HG02840 (cell line): ENCODE results near the gene SUPT7L.
A peak's percentile ranks its signal among the peaks of the same experiment; 100 is the strongest.
"Not testable (repeated sequence)": the region's sequence is repeated elsewhere in the genome, so short reads cannot be mapped to it uniquely, and the experiment has no call there.

Source experiments
- ATAC-seq: cut with Tn5 transposase; IDR thresholded peaks from one replicate; pipeline ENCODE4 v1.9.1; 2021; ENCODE audit warnings: mild to moderate bottlenecking, moderate library complexity, moderate number of reproducible peaks; ENCODE audit not compliant: unreplicated experiment, low FRiP score

SUPT7L gene

GRCh38 chr2:27640722-27641245, 22.6 kb downstream of the SUPT7L start:
- ATAC-seq = no peak

DNA sequence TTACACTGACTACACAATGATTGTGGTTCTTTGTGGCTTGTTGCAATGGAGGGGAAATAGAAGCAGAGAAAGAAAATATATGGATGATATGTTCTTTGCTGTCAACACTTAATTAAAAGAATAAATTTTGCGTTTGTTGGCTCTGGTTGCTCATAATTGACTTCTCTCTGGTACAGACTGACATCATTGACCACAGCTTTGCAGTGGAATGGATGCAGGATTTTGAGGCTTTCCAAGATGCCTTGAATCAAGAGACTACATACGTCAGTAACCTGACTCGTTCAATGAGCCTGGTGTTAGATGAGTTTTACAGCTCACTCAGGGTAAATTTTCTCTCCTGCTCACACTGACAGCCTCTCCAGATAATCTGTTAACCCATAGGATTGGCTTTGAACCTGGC, 24.7 kb downstream of the SUPT7L start:
- no peak for ATAC-seq

DNA sequence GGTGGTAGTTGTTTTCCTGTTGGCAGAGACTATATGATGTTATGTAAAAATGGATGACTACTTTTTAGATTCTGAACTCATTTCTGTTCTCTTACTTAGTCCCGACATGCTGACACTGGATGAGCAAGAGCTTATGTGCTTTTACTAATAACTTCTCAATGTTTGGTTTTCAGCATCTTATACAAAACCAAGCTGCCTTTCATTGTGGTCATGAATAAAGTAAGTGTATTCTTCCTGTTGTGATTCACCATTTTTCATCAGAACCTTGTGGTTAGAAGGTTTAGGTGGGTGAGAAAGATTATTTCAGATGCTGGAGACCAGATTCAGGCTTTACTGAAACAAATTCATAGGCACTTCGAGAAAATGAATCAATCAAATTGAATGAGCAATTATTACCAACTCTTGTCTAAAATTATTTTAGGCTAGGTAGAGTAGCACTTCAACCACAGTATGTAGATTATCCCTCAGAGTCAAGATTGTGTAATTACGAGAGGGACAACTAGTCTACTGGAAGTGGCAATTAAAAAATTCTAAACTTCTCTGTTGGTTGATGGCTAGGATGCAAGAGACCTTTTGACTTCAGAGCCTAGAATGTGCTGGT, 25.3 kb downstream of the SUPT7L start:
- no peak for ATAC-seq

- no peak for ATAC-seq
These were observed 26.6 kb downstream of the SUPT7L start for GRCh38 chr2:27636766-27637165.

DNA sequence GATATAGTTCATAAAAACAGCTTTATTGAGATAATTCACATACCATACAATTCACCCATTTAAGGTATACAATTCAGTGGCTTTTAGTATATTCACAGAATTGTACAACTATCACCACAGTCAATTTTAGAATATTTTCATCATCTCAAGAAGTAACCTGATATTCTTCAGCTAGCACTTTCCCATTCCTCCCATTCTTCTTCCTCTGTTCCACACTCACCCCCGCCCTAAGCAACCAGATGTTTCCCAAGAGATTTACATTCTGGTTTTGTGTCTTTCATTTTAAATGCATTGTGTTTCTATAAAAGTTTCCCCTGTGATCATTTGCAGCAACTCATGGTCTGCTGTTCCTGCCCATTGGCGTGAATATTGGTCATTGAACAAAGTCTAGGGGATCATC, 29.1 kb downstream of the SUPT7L start:
- no peak for ATAC-seq

DNA sequence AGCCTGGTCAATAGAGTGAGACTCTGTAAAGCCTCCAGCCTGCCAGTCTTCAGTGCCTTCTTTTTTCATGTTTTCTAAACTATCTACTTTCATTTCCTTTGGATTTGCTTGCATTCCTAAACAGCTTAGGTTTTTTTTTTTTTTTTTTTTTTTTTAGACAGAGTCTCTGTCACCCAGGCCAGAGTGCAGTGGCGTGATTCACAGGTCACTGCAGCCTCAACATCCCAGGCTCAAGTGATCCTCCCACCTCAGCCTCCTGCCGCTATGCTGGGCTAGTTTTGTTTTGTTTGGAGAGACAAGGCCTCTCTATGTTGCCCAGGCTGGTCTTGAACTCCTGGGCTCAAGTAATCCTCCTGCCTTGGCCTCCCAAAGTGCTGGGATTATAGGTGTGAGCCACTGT, 33.2 kb downstream of the SUPT7L start:
- ATAC-seq = not testable (repeated sequence)

DNA sequence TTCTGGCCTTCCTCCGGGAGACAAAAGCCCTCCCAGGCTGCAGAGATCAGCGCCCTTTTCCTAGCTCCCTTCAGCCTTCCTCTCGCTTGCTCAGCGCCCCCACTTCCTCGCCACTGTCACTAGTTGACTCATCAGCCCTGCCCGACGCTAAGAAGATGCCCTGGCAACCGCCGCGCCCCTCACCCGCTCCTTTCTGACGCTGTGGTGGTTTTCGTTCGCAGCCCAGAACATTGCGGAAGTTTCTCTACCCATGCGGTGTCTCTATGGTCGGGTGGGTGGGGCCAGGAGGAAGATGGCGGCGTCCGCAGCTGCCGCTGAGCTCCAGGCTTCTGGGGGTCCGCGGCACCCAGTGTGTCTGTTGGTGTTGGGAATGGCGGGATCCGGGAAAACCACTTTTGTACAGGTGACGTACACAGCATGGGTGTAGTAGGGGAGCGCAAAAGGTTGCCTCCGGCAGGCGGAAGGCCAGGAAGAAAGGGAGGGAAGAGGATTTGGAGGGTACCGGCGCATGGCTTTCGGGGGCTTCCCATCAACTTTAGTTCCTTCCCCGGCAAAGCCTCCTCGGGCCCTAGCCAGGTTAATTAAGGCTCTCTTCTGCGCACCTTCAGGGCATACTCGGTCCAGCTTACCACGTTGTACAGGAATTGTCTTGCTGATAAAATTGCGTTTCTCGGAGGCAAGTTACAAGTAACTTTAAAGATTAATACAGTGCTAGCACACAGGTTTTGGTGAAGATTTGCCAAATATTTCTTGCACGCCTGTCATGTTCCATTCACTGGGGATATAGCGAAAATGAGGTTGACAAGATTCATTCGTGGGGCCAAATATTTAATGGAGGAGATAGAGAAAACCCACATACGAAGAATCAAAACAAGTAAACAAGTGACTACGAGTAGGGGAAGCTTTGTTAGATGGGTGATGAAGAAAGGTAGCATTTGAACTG, 34.4 kb downstream of the SUPT7L start, which contains the start of the genes CCDC121 and GPN1:
Gene CCDC121, minus strand, starts transcription at position 246 of the 943 bp plus-strand sequence. CDS start 1,213 bp downstream, outside the sequence.
Gene GPN1, plus strand, starts transcription at position 284 of the 943 bp plus-strand sequence. Its CDS starts 9 bp downstream, at position 293.
- ATAC-seq = peak; percentile 97

- ATAC-seq = peak; percentile 23
These were observed 35.2 kb downstream of the SUPT7L start for GRCh38 chr2:27627963-27628766.

GRCh38 chr2:27626921-27627320, 36.5 kb downstream of the SUPT7L start:
- ATAC-seq = not testable (repeated sequence)

- not testable (repeated sequence) for ATAC-seq
These were observed 37.1 kb downstream of the SUPT7L start for GRCh38 chr2:27626323-27626722.

GRCh38 chr2:27624943-27625342, 38.5 kb downstream of the SUPT7L start:
- no peak for ATAC-seq

DNA sequence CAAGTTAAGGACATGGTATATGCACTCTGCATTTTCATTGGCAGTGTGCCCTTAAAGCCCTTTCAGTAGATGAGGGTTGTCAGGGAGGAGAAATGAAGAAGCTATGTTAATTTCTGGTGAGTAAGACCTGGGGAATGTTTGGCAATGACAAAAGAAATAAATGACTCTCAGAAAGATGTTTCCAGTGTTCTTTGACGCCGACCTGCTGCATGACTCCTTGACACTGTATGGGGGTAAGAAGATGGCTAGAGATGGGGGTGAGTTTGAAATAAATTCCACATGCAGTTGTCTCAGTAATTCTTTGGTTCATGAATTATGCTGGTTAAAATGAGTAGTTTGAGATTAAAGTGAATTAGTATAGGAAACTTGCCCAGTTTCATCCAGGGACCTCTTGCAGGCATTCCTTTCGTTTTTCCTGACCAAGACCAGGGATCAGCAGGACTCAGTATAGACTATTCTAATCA, 40.5 kb downstream of the SUPT7L start:
- ATAC-seq = no peak

- no peak for ATAC-seq
These were observed 41.9 kb downstream of the SUPT7L start for GRCh38 chr2:27621524-27621923.

DNA sequence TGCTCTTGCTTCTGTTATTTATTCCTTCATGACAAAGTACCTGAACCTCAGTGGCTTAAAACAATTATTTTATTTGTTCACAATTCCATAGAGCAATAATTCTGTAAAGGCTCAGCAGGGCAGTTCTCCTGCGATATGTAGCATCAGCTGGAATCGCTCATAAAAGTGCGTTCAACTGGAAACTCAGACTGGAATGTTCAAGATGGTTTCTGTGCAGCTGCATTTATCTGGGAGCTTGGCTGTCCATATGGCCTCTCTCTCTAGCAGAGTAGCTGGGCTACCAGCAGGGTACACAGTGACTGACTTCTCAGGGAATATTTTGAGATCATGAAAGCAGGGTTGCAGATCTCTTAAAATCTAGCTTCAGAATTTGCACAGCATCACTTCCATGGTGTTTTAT, 48.1 kb downstream of the SUPT7L start:
- ATAC-seq = no peak

DNA sequence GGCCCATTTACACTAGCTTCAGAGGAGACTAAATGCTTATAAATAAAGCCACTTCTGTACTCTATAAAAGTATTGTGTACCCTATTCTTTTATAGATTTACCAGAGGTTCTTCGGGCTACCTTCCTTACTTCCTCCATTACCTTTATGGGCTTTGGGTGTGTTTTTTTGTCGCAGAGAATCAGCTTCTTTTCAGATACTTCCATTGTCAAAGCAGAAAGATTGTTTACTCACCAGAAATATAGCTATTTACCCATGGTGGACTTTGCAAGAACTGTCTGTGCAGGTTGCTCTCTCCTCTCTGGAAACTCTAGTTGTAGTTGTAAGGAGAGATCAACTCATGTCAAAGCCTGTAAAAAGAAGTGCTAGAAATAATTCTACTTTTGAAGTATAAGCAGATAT, 49.4 kb downstream of the SUPT7L start:
- ATAC-seq = no peak

GRCh38 chr2:27606611-27607010, 56.8 kb downstream of the SUPT7L start:
- ATAC-seq = no peak
